ENCODE data around the gene SYNGAP1. TPM values are rescaled to one million over a fixed set of nuclear protein-coding genes. Genes with fewer than 3 reads are reported as not detected.
"Not testable (repeated sequence)": the region's sequence is repeated elsewhere in the genome, so short reads cannot be mapped to it uniquely, and the experiment has no call there.

SYNGAP1 gene
- total and polyA plus RNA-seq, 4 donors, result 4.4 to 39.4 (median 24.0) TPM

GRCh38 chr6:33392979-33393378 lies 26.9 kb upstream of the SYNGAP1 start:
- DNase-seq (no peak), ATAC-seq (ENCODE audit: low FRiP score) (no peak)
- Histone ChIP-seq H3K27me3 (ENCODE audit: control insufficient read depth in 1 of 2, insufficient read depth in 2 of 2, low read length in 1 of 2) (no peaks in the 10 kb centered on the region), H3K9me3 (ENCODE audit: control insufficient read depth, low read length) (no peaks in the 10 kb centered on the region), H3K36me3 (ENCODE audit: control insufficient read depth in 1 of 2, insufficient read depth in 2 of 2, low read length in 1 of 2) (no peaks in the 10 kb centered on the region), H3K27ac (ENCODE audit: low read depth in 1 of 2, low read length in 2 of 2) (no peak overlapping the region), H3K4me1 (ENCODE audit: control insufficient read depth in 1 of 2, insufficient read depth in 2 of 2, low read length in 2 of 2) (no peaks in the 10 kb centered on the region), H3K4me3 (ENCODE audit: low read length in 2 of 2) (no peak overlapping the region)
- 59% methylated on average over 3 of the region's 3 CpGs for WGBS, 2 donors
- intact Hi-C loops (cut with DNase I), result no loop called here

- Histone ChIP-seq H3K27ac (ENCODE audit: low read depth in 1 of 2, low read length in 2 of 2) (no peak overlapping the region), H3K9me3 (ENCODE audit: control insufficient read depth, low read length) (no peaks in the 10 kb centered on the region), H3K4me1 (ENCODE audit: control insufficient read depth in 1 of 2, insufficient read depth in 2 of 2, low read length in 2 of 2) (no peaks in the 10 kb centered on the region), H3K4me3 (ENCODE audit: low read length in 2 of 2) (no peak overlapping the region), H3K36me3 (ENCODE audit: control insufficient read depth in 1 of 2, insufficient read depth in 2 of 2, low read length in 1 of 2) (no peaks in the 10 kb centered on the region), H3K27me3 (ENCODE audit: control insufficient read depth in 1 of 2, insufficient read depth in 2 of 2, low read length in 1 of 2) (no peaks in the 10 kb centered on the region)
- ATAC-seq (ENCODE audit: low FRiP score) (no peak), DNase-seq (no peak)
- 79 to 87% methylated on average over 1 of the region's 1 CpG for WGBS, 2 donors
- intact Hi-C loops (cut with DNase I), result no loop called here
These were observed 22.3 kb upstream of the SYNGAP1 start for GRCh38 chr6:33397541-33397940.

GRCh38 chr6:33398601-33399000 lies 21.3 kb upstream of the SYNGAP1 start:
- H3K4me1 ChIP-seq (ENCODE audit: control insufficient read depth in 1 of 2, insufficient read depth in 2 of 2, low read length in 2 of 2); DNase-seq; H3K27me3 ChIP-seq (ENCODE audit: control insufficient read depth in 1 of 2, insufficient read depth in 2 of 2, low read length in 1 of 2); H3K36me3 ChIP-seq (ENCODE audit: control insufficient read depth in 1 of 2, insufficient read depth in 2 of 2, low read length in 1 of 2); H3K27ac ChIP-seq (ENCODE audit: low read depth in 1 of 2, low read length in 2 of 2); ATAC-seq (ENCODE audit: low FRiP score); H3K9me3 ChIP-seq (ENCODE audit: control insufficient read depth, low read length); H3K4me3 ChIP-seq (ENCODE audit: low read length in 2 of 2); intact Hi-C loops (cut with DNase I): not testable (repeated sequence)
- 95 to 97% methylated on average over 3 of the region's 3 CpGs for whole genome bisulfite sequencing, 2 donors

- H3K4me3 ChIP-seq (ENCODE audit: low read length in 2 of 2); DNase-seq; ATAC-seq (ENCODE audit: low FRiP score); H3K9me3 ChIP-seq (ENCODE audit: control insufficient read depth, low read length); intact Hi-C loops (cut with DNase I); H3K27me3 ChIP-seq (ENCODE audit: control insufficient read depth in 1 of 2, insufficient read depth in 2 of 2, low read length in 1 of 2); H3K27ac ChIP-seq (ENCODE audit: low read depth in 1 of 2, low read length in 2 of 2); H3K36me3 ChIP-seq (ENCODE audit: control insufficient read depth in 1 of 2, insufficient read depth in 2 of 2, low read length in 1 of 2); H3K4me1 ChIP-seq (ENCODE audit: control insufficient read depth in 1 of 2, insufficient read depth in 2 of 2, low read length in 2 of 2): not testable (repeated sequence)
- WGBS, 2 donors, result 96 to 97% methylated on average over 6 of the region's 6 CpGs
These were observed 20.0 kb upstream of the SYNGAP1 start for GRCh38 chr6:33399881-33400280.

GRCh38 chr6:33404884-33405283 lies 15.0 kb upstream of the SYNGAP1 start:
- Histone ChIP-seq H3K4me1 (ENCODE audit: control insufficient read depth in 1 of 2, insufficient read depth in 2 of 2, low read length in 2 of 2) (no peaks in the 10 kb centered on the region), H3K9me3 (ENCODE audit: control insufficient read depth, low read length) (no peaks in the 10 kb centered on the region), H3K4me3 (ENCODE audit: low read length in 2 of 2) (no peak overlapping the region), H3K27me3 (ENCODE audit: control insufficient read depth in 1 of 2, insufficient read depth in 2 of 2, low read length in 1 of 2) (no peaks in the 10 kb centered on the region), H3K27ac (ENCODE audit: low read depth in 1 of 2, low read length in 2 of 2) (no peak overlapping the region), H3K36me3 (ENCODE audit: control insufficient read depth in 1 of 2, insufficient read depth in 2 of 2, low read length in 1 of 2) (no peaks in the 10 kb centered on the region)
- intact Hi-C loops (cut with DNase I), result no loop called here
- DNase-seq, result no peak
- ATAC-seq (ENCODE audit: low FRiP score), result no peak
- 95 to 96% methylated on average over 17 of the region's 17 CpGs for WGBS, 2 donors

- DNase-seq (no peak), ATAC-seq (ENCODE audit: low FRiP score) (no peak)
- H3K27me3 ChIP-seq (ENCODE audit: control insufficient read depth in 1 of 2, insufficient read depth in 2 of 2, low read length in 1 of 2), result no peaks in the 10 kb centered on the region
- intact Hi-C loops (cut with DNase I), result no loop called here
- WGBS, 2 donors, result 93 to 95% methylated on average over 15 of the region's 15 CpGs
- no peaks in the 10 kb centered on the region for H3K36me3 ChIP-seq (ENCODE audit: control insufficient read depth in 1 of 2, insufficient read depth in 2 of 2, low read length in 1 of 2)
- no peaks in the 10 kb centered on the region for H3K9me3 ChIP-seq (ENCODE audit: control insufficient read depth, low read length)
- H3K4me3 ChIP-seq (ENCODE audit: low read length in 2 of 2), result no peak overlapping the region
- no peaks in the 10 kb centered on the region for H3K4me1 ChIP-seq (ENCODE audit: control insufficient read depth in 1 of 2, insufficient read depth in 2 of 2, low read length in 2 of 2)
- H3K27ac ChIP-seq (ENCODE audit: low read depth in 1 of 2, low read length in 2 of 2), result no peak overlapping the region
These were observed 14.4 kb upstream of the SYNGAP1 start for GRCh38 chr6:33405386-33405940.

GRCh38 chr6:33406126-33406525 lies 13.7 kb upstream of the SYNGAP1 start:
- WGBS, 2 donors, result 95 to 96% methylated on average over 17 of the region's 17 CpGs
- ATAC-seq (ENCODE audit: low FRiP score) (no peak), DNase-seq (no peak)
- no peaks in the 10 kb centered on the region for H3K27me3 ChIP-seq (ENCODE audit: control insufficient read depth in 1 of 2, insufficient read depth in 2 of 2, low read length in 1 of 2)
- no peaks in the 10 kb centered on the region for H3K9me3 ChIP-seq (ENCODE audit: control insufficient read depth, low read length)
- H3K27ac ChIP-seq (ENCODE audit: low read depth in 1 of 2, low read length in 2 of 2), result no peak overlapping the region
- H3K36me3 ChIP-seq (ENCODE audit: control insufficient read depth in 1 of 2, insufficient read depth in 2 of 2, low read length in 1 of 2), result no peaks in the 10 kb centered on the region
- H3K4me3 ChIP-seq (ENCODE audit: low read length in 2 of 2), result no peak overlapping the region
- H3K4me1 ChIP-seq (ENCODE audit: control insufficient read depth in 1 of 2, insufficient read depth in 2 of 2, low read length in 2 of 2), result no peaks in the 10 kb centered on the region
- intact Hi-C loops (cut with DNase I), result no loop called here

- no peaks in the 10 kb centered on the region for H3K27me3 ChIP-seq (ENCODE audit: control insufficient read depth in 1 of 2, insufficient read depth in 2 of 2, low read length in 1 of 2)
- 76 to 78% methylated on average over 5 of the region's 5 CpGs for WGBS, 2 donors
- H3K27ac ChIP-seq (ENCODE audit: low read depth in 1 of 2, low read length in 2 of 2), result no peak overlapping the region
- H3K9me3 ChIP-seq (ENCODE audit: control insufficient read depth, low read length), result no peaks in the 10 kb centered on the region
- H3K4me1 ChIP-seq (ENCODE audit: control insufficient read depth in 1 of 2, insufficient read depth in 2 of 2, low read length in 2 of 2), result no peaks in the 10 kb centered on the region
- no peak for DNase-seq
- no peaks in the 10 kb centered on the region for H3K36me3 ChIP-seq (ENCODE audit: control insufficient read depth in 1 of 2, insufficient read depth in 2 of 2, low read length in 1 of 2)
- ATAC-seq (ENCODE audit: low FRiP score), result no peak
- intact Hi-C loops (cut with DNase I), result no loop called here
- H3K4me3 ChIP-seq (ENCODE audit: low read length in 2 of 2), result no peak overlapping the region
These were observed 12.6 kb upstream of the SYNGAP1 start for GRCh38 chr6:33407132-33407718.

- ATAC-seq (ENCODE audit: low FRiP score) (peak; percentile 97), DNase-seq (peak; percentile 99)
- WGBS, 2 donors, result 1% methylated on average over 52 to 65 of the region's 65 CpGs
- intact Hi-C loops (cut with DNase I), result loop anchor here in 1 of 2 donors (1.0 to 10.0 kb wide), 6 partner anchors 19 to 1755 kb away; partner anchors contain the start of genes APOM, B3GALT4, BAG6 and HSD17B8
- Histone ChIP-seq H3K4me1 (ENCODE audit: control insufficient read depth in 1 of 2, insufficient read depth in 2 of 2, low read length in 2 of 2) (no peaks in the 10 kb centered on the region), H3K9me3 (ENCODE audit: control insufficient read depth, low read length) (no peaks in the 10 kb centered on the region), H3K36me3 (ENCODE audit: control insufficient read depth in 1 of 2, insufficient read depth in 2 of 2, low read length in 1 of 2) (peaks cover 0 to 3% of the 10 kb centered on the region in 2 donors), H3K4me3 (ENCODE audit: low read length in 2 of 2) (peak overlapping the region; percentile 79 to 99), H3K27me3 (ENCODE audit: control insufficient read depth in 1 of 2, insufficient read depth in 2 of 2, low read length in 1 of 2) (no peaks in the 10 kb centered on the region), H3K27ac (ENCODE audit: low read depth in 1 of 2, low read length in 2 of 2) (peak overlapping the region in 1 of 2 donors; percentile 54)
These were observed 9.7 kb upstream of the SYNGAP1 start for GRCh38 chr6:33410050-33410710.
